ENCODE results near the gene ITGAE. TPM values are rescaled to one million over a fixed set of nuclear protein-coding genes. Genes with fewer than 3 reads are reported as not detected.
"Not testable (repeated sequence)": the region's sequence is repeated elsewhere in the genome, so short reads cannot be mapped to it uniquely, and the experiment has no call there.

The ITGAE gene
- total RNA-seq, 4 donors from 2014 or later, result 16.1 to 29.5 (median 21.4) TPM

- DNase-seq (ENCODE audit: extremely low spot score), result no peak
- TF ChIP-seq POLR2A (IDR thresholded peaks at IDR 0.05; ENCODE audit: low read depth), result no peak
- H3K4me1 ChIP-seq, result peaks cover 0 to 8% (median 4%) of the 10 kb centered on the region in 4 donors
- WGBS, result 80% methylated on average over 14 of the region's 17 CpGs
- H3K9me3 ChIP-seq, result no peaks in the 10 kb centered on the region
- H3K4me3 ChIP-seq, result no peak overlapping the region
- no peak overlapping the region for H3K27ac ChIP-seq (replicated peaks in 1 of 4)
- intact Hi-C loops (cut with DNase I), result no loop called here
- H3K36me3 ChIP-seq, result no peaks in the 10 kb centered on the region
- H3K27me3 ChIP-seq, result peaks cover 0 to 5% (median 0%) of the 10 kb centered on the region in 4 donors
Measured at GRCh38 chr17:3796110-3796821, 4.7 kb downstream of the ITGAE start.

GRCh38 chr17:3795390-3796102 is 5.4 kb downstream of the ITGAE start:
- Histone ChIP-seq H3K4me1 (peaks cover 0 to 8% (median 4%) of the 10 kb centered on the region in 4 donors), H3K36me3 (no peaks in the 10 kb centered on the region), H3K27ac (replicated peaks in 1 of 4) (no peak overlapping the region), H3K9me3 (no peaks in the 10 kb centered on the region), H3K27me3 (peaks cover 0 to 5% (median 0%) of the 10 kb centered on the region in 4 donors), H3K4me3 (no peak overlapping the region)
- DNase-seq (ENCODE audit: extremely low spot score), result no peak
- intact Hi-C loops (cut with DNase I), result no loop called here
- TF ChIP-seq POLR2A (IDR thresholded peaks at IDR 0.05; ENCODE audit: low read depth), result no peak
- no peak for TF ChIP-seq EP300 (IDR thresholded peaks at IDR 0.05)
- TF ChIP-seq POLR2AphosphoS5 (IDR thresholded peaks at IDR 0.05), result no peak
- no peak for TF ChIP-seq CTCF (IDR thresholded peaks at IDR 0.05)
- WGBS, result 72% methylated on average over 12 of the region's 31 CpGs

GRCh38 chr17:3794557-3795389 is 6.2 kb downstream of the ITGAE start:
- no peak overlapping the region for H3K4me3 ChIP-seq
- no peaks in the 10 kb centered on the region for H3K9me3 ChIP-seq
- H3K27ac ChIP-seq (replicated peaks in 1 of 4), result no peak overlapping the region
- TF ChIP-seq POLR2A (IDR thresholded peaks at IDR 0.05; ENCODE audit: low read depth) (no peak), CTCF (IDR thresholded peaks at IDR 0.05) (no peak), EP300 (IDR thresholded peaks at IDR 0.05) (no peak), POLR2AphosphoS5 (IDR thresholded peaks at IDR 0.05) (no peak)
- intact Hi-C loops (cut with DNase I), result no loop called here
- 79% methylated on average over 26 of the region's 26 CpGs for WGBS
- no peaks in the 10 kb centered on the region for H3K36me3 ChIP-seq
- H3K4me1 ChIP-seq, result peaks cover 0 to 8% (median 4%) of the 10 kb centered on the region in 4 donors
- DNase-seq (ENCODE audit: extremely low spot score), result no peak
- H3K27me3 ChIP-seq, result peaks cover 0 to 5% (median 0%) of the 10 kb centered on the region in 4 donors

- not testable (repeated sequence) for H3K9me3 ChIP-seq
- 99% methylated on average over 7 of the region's 9 CpGs for WGBS
Measured at GRCh38 chr17:3794152-3794551, 6.8 kb downstream of the ITGAE start.

GRCh38 chr17:3793258-3793657 is 7.7 kb downstream of the ITGAE start:
- H3K4me1 ChIP-seq; H3K9me3 ChIP-seq; H3K4me3 ChIP-seq; intact Hi-C loops (cut with DNase I); DNase-seq (ENCODE audit: extremely low spot score); H3K36me3 ChIP-seq; H3K27ac ChIP-seq (replicated peaks in 1 of 4); H3K27me3 ChIP-seq: not testable (repeated sequence)
- WGBS, result 87% methylated on average over 7 of the region's 7 CpGs

More at GRCh38 chr17:3794152-3794551, 6.8 kb downstream of the ITGAE start:
- H3K36me3 ChIP-seq; intact Hi-C loops (cut with DNase I); H3K27ac ChIP-seq (replicated peaks in 1 of 4); H3K4me3 ChIP-seq; H3K4me1 ChIP-seq; H3K27me3 ChIP-seq; DNase-seq (ENCODE audit: extremely low spot score): not testable (repeated sequence)

GRCh38 chr17:3792481-3792880 is 8.5 kb downstream of the ITGAE start:
- intact Hi-C loops (cut with DNase I), result no loop called here
- Histone ChIP-seq H3K9me3 (no peaks in the 10 kb centered on the region), H3K27ac (replicated peaks in 1 of 4) (no peak overlapping the region), H3K4me3 (no peak overlapping the region), H3K27me3 (no peaks in the 10 kb centered on the region), H3K36me3 (no peaks in the 10 kb centered on the region), H3K4me1 (peaks cover 0 to 8% (median 3%) of the 10 kb centered on the region in 4 donors)
- WGBS, result 68% methylated on average over 6 of the region's 6 CpGs
- no peak for DNase-seq (ENCODE audit: extremely low spot score)
- TF ChIP-seq CTCF (IDR thresholded peaks at IDR 0.05) (no peak), POLR2A (IDR thresholded peaks at IDR 0.05; ENCODE audit: low read depth) (no peak), EP300 (IDR thresholded peaks at IDR 0.05) (no peak), POLR2AphosphoS5 (IDR thresholded peaks at IDR 0.05) (no peak)

Data from esophagus muscularis mucosa (tissue), 4 donors.